HCT116 (cell line): ENCODE measurements around the gene SYNPO2L.

Experiments used
- EZH2phosphoT487 ChIP-seq: fragments of 200-600 bp; IDR thresholded peaks from 2 replicates; pipeline ENCODE4 v1.6.1; 2018; ENCODE audit warnings: antibody characterized with exemption, borderline replicate concordance
- TF ChIP-seq, protein P1 (sequence below): IDR thresholded peaks from 2 replicates; pipeline ENCODE4 v1.6.1; 2012; ENCODE audit warnings: low read depth
- TF ChIP-seq, protein P2 (sequence below), 3 experiments: fragments of 200-600 bp in 1 of 3; sonication (generic) in 1 of 3; IDR thresholded peaks in 2 of 3; conservative IDR thresholded peaks in 1 of 3; 2 replicates each; pipeline ENCODE4 v1.5.1; 2012 to 2017; ENCODE audit warnings: low read depth in 2 of 3, low read length in 2 of 3, antibody characterized with exemption in 1 of 3, borderline replicate concordance in 1 of 3, control low read depth in 1 of 3, mild to moderate bottlenecking in 1 of 3, mixed read lengths in 1 of 3, mixed run types in 1 of 3, moderate library complexity in 1 of 3; ENCODE audit not compliant: insufficient read depth in 1 of 3

DNA sequence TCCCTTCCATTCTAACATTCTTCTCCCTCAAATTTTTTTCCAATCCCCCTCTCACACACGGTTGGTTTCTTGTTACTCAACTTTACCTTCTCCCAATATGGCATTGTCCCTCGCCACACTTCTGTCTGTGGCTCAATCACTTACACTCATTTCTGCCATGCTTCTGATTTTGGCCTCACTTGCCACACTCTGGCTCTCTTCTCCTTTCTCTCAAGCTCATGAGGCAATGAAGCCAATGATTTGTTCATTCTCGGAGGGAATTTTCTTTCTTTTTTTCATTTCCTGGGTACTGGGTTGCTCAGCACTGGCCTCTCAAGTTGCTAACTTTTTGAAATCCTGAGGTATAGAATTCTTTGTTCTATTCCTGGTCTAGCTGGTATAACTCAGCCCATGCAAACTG is 10.6 kb downstream of the SYNPO2L start:
- TF ChIP-seq EZH2phosphoT487, result no peak
- TF ChIP-seq, protein P1, sequence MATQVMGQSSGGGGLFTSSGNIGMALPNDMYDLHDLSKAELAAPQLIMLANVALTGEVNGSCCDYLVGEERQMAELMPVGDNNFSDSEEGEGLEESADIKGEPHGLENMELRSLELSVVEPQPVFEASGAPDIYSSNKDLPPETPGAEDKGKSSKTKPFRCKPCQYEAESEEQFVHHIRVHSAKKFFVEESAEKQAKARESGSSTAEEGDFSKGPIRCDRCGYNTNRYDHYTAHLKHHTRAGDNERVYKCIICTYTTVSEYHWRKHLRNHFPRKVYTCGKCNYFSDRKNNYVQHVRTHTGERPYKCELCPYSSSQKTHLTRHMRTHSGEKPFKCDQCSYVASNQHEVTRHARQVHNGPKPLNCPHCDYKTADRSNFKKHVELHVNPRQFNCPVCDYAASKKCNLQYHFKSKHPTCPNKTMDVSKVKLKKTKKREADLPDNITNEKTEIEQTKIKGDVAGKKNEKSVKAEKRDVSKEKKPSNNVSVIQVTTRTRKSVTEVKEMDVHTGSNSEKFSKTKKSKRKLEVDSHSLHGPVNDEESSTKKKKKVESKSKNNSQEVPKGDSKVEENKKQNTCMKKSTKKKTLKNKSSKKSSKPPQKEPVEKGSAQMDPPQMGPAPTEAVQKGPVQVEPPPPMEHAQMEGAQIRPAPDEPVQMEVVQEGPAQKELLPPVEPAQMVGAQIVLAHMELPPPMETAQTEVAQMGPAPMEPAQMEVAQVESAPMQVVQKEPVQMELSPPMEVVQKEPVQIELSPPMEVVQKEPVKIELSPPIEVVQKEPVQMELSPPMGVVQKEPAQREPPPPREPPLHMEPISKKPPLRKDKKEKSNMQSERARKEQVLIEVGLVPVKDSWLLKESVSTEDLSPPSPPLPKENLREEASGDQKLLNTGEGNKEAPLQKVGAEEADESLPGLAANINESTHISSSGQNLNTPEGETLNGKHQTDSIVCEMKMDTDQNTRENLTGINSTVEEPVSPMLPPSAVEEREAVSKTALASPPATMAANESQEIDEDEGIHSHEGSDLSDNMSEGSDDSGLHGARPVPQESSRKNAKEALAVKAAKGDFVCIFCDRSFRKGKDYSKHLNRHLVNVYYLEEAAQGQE, result no peak
- TF ChIP-seq, protein P2, sequence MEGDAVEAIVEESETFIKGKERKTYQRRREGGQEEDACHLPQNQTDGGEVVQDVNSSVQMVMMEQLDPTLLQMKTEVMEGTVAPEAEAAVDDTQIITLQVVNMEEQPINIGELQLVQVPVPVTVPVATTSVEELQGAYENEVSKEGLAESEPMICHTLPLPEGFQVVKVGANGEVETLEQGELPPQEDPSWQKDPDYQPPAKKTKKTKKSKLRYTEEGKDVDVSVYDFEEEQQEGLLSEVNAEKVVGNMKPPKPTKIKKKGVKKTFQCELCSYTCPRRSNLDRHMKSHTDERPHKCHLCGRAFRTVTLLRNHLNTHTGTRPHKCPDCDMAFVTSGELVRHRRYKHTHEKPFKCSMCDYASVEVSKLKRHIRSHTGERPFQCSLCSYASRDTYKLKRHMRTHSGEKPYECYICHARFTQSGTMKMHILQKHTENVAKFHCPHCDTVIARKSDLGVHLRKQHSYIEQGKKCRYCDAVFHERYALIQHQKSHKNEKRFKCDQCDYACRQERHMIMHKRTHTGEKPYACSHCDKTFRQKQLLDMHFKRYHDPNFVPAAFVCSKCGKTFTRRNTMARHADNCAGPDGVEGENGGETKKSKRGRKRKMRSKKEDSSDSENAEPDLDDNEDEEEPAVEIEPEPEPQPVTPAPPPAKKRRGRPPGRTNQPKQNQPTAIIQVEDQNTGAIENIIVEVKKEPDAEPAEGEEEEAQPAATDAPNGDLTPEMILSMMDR (IDR thresholded peaks at IDR 0.05 in 2 of 3, conservative IDR thresholded peaks at IDR 0.05 in 1 of 3; ENCODE audit: borderline replicate concordance in 1 of 3, insufficient read depth in 1 of 3, low read depth in 2 of 3, low read length in 2 of 3), result no peak
